Common myeloid progenitor, CD34-positive (primary cell): Measurements from ENCODE around the gene MYLK.
"Not testable (repeated sequence)": the region's sequence is repeated elsewhere in the genome, so short reads cannot be mapped to it uniquely, and the experiment has no call there.

Experiments used
- CTCF ChIA-PET: fragments of 350-600 bp; sonication (Branson Sonifier 250); formaldehyde crosslinking; loops from one replicate; lab custom pipeline; 2021; ENCODE audit warnings: antibody characterized with exemption; lab: Charles Lee
- POLR2A ChIA-PET: fragments of 350-600 bp; sonication (Branson Sonifier 250); formaldehyde crosslinking; loops from one replicate; lab custom pipeline; 2021; ENCODE audit warnings: antibody characterized with exemption; lab: Charles Lee
- DNase-seq, 3 donors: peaks; one replicate each; pipeline versions ENCODE4 v3.0.0 to v3.0.0-alpha.2; 2013
- H3K27ac ChIP-seq, 2 experiments: 1 replicate in 1 of 2; 2 replicates in 1 of 2; pipeline ENCODE4 v1.7.0; 2013; ENCODE audit warnings: inconsistent platforms in 2 of 2, low read length in 2 of 2, mild to moderate bottlenecking in 2 of 2, low read depth in 1 of 2, moderate library complexity in 1 of 2; ENCODE audit not compliant: severe bottlenecking in 2 of 2, insufficient read depth in 1 of 2, poor library complexity in 1 of 2
- H3K27me3 ChIP-seq, 5 experiments: replicated peaks in 2 of 5; 1 replicate in 3 of 5; 2 replicates in 2 of 5; pipeline versions ENCODE4 v1.6.1 to v1.7.0; 2013; ENCODE audit warnings: low read length in 4 of 5, mild to moderate bottlenecking in 2 of 5, moderate library complexity in 2 of 5, inconsistent platforms in 1 of 5; ENCODE audit not compliant: insufficient read depth in 5 of 5, control insufficient read depth in 4 of 5
- H3K36me3 ChIP-seq, 4 experiments: 1 replicate in 2 of 4; 2 replicates in 2 of 4; pipeline versions ENCODE4 v1.6.1 to v1.7.0; 2013; ENCODE audit warnings: low read length in 3 of 4, control low read depth in 1 of 4, mild to moderate bottlenecking in 1 of 4; ENCODE audit not compliant: control insufficient read depth in 4 of 4, insufficient read depth in 4 of 4
- H3K4me1 ChIP-seq, 4 experiments: 1 replicate in 3 of 4; 2 replicates in 1 of 4; pipeline versions ENCODE4 v1.6.1 to v1.7.1; 2013; ENCODE audit warnings: low read length in 3 of 4, mild to moderate bottlenecking in 3 of 4, control low read depth in 1 of 4, inconsistent platforms in 1 of 4, moderate library complexity in 1 of 4; ENCODE audit not compliant: control insufficient read depth in 4 of 4, insufficient read depth in 4 of 4; ENCODE audit errors: control extremely low read depth in 1 of 4
- H3K4me3 ChIP-seq, 7 experiments: 1 replicate in 4 of 7; 2 replicates in 3 of 7; pipeline versions ENCODE4 v1.5.1 to v1.7.0; 2013; ENCODE audit warnings: mild to moderate bottlenecking in 7 of 7, low read length in 6 of 7, moderate library complexity in 6 of 7, inconsistent platforms in 2 of 7, low read depth in 2 of 7, control low read depth in 1 of 7; ENCODE audit not compliant: insufficient read depth in 4 of 7, control insufficient read depth in 1 of 7; ENCODE audit errors: extremely low read depth in 1 of 7
- H3K9me3 ChIP-seq, 5 experiments: 1 replicate in 4 of 5; 2 replicates in 1 of 5; pipeline versions ENCODE4 v1.6.1 to v1.7.1; 2013; ENCODE audit warnings: low read length in 4 of 5, mild to moderate bottlenecking in 2 of 5, inconsistent platforms in 1 of 5, low read depth in 1 of 5, moderate library complexity in 1 of 5; ENCODE audit not compliant: control insufficient read depth in 4 of 5, insufficient read depth in 2 of 5; ENCODE audit errors: control extremely low read depth in 1 of 5
- WGBS: methylation state at CpG from one replicate; pipeline ENCODE4 v1.1.5; 2013; ENCODE audit not compliant: insufficient coverage; 5-methylcytosine and 5-hydroxymethylcytosine counted together

The MYLK gene

DNA sequence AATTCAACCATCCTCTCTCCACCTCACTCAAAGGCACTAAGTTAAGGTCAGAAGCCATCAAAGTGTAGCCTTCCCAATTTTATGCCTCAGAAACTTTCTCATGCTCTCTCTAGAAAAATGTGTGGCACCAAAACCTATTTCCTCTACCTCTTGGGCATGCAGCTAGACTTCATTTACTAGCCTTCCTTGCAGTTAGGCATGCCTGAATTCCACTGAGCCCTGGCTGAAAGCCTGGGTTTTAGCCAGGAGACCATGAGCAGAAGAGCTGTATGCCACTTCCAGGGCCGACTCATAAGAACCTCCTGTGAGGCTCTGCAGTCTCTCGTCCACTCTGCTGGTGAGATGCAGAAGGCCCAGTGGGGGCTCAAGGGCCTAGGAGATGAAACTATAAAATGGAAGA lies 145.0 kb downstream of the MYLK start:
- CTCF ChIA-PET, result interaction anchor here (2.2 kb wide), 1 partner anchor 16 kb away, joined by 7 read pairs; no protein-coding TSS in a partner anchor
- WGBS, result 100% methylated on average over 2 of the region's 2 CpGs
- Histone ChIP-seq H3K27ac (no peak overlapping the region), H3K4me1 (no peaks in the 10 kb centered on the region), H3K36me3 (no peaks in the 10 kb centered on the region), H3K27me3 (no peaks in the 10 kb centered on the region), H3K4me3 (no peak overlapping the region), H3K9me3 (no peaks in the 10 kb centered on the region)
- DNase-seq, result no peak
- POLR2A ChIA-PET, result interaction anchor here (0.6 kb wide), 1 partner anchor 1010 kb away, joined by 3 read pairs; no protein-coding TSS in a partner anchor

DNA sequence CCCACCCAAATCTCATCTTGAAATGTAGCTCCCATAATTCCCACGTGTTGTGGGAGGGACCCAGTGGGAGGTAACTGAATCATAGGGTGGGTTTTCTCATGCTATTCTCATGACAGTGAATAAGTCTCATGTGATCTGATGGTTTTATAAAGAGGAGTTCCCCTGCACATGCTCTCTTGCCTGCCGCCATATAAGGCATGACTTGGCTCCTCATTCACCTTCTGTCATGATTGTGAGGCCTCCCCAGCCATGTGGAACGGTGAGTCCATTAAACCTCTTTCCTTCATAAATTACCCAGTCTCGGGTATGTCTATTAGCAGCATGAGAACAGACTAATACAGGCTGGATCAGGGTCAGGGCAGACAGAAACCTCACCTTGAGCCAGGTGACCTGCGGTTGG lies 145.6 kb downstream of the MYLK start:
- H3K4me1 ChIP-seq, result not testable (repeated sequence)
- CTCF ChIA-PET, result interaction anchor here (2.2 kb wide), 1 partner anchor 15 kb away, joined by 7 read pairs; no protein-coding TSS in a partner anchor
- 98% methylated on average over 4 of the region's 5 CpGs for WGBS

DNA sequence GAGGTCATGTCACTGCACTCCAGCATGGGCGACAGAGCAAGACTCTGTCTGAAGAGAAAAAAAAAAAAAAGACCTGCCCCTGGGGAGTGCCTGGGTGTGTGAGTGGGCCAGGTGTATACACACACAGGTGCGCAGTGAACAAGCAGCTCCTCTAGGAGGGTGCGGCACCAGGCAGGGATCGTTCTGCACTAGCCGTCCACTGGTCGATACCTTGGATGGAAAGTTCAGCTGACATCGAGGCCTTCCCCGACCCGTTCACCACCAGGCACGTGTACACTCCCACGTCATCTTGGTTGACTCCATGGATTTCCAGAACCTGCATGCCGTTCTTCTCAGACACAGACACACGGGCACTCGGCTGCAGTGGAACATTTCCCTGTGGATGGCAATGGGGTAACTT lies 147.0 kb downstream of the MYLK start:
- no peaks in the 10 kb centered on the region for H3K36me3 ChIP-seq
- H3K9me3 ChIP-seq, result no peaks in the 10 kb centered on the region
- WGBS, result 99% methylated on average over 14 of the region's 14 CpGs
- no peaks in the 10 kb centered on the region for H3K27me3 ChIP-seq
- no peak overlapping the region for H3K4me3 ChIP-seq
- DNase-seq, result no peak
- ChIA-PET POLR2A (no interaction called here), CTCF (interaction anchor here (2.2 kb wide), 1 partner anchor 14 kb away, joined by 7 read pairs; no protein-coding TSS in a partner anchor)
- no peak overlapping the region for H3K27ac ChIP-seq
- no peaks in the 10 kb centered on the region for H3K4me1 ChIP-seq

More for the DNA sequence above, 145.6 kb downstream of the MYLK start:
- not testable (repeated sequence) for H3K4me3 ChIP-seq, H3K36me3 ChIP-seq, DNase-seq, H3K27ac ChIP-seq, H3K27me3 ChIP-seq, H3K9me3 ChIP-seq
- POLR2A ChIA-PET, result interaction anchor here (0.6 kb wide), 1 partner anchor 1009 kb away, joined by 3 read pairs; no protein-coding TSS in a partner anchor

DNA sequence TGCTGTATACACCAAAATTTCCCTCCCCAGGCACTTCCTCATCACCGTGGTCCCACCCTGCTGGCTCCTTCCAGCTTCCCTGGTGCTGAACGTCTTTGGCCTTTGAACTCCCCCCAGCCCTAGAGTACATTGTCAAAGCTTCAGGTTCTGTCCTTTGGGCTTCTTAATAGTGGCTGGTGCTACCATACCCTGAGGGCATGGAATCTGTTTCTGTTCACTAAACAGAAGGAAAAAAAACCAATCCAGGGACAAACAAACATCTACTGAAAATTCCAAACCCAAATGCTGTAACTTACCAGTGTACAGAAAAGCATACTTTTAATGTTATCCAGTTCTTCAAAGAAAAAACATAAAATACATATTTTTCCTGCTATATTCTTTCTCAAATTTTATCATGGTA lies 148.7 kb downstream of the MYLK start:
- Histone ChIP-seq H3K4me3 (no peak overlapping the region), H3K4me1 (no peaks in the 10 kb centered on the region), H3K9me3 (no peaks in the 10 kb centered on the region), H3K27me3 (no peaks in the 10 kb centered on the region), H3K36me3 (no peaks in the 10 kb centered on the region), H3K27ac (no peak overlapping the region)
- POLR2A ChIA-PET, result no interaction called here
- DNase-seq, result no peak
- CTCF ChIA-PET, result no interaction called here
- no CpG with 5 or more reads among the region's 2 CpGs for WGBS

DNA sequence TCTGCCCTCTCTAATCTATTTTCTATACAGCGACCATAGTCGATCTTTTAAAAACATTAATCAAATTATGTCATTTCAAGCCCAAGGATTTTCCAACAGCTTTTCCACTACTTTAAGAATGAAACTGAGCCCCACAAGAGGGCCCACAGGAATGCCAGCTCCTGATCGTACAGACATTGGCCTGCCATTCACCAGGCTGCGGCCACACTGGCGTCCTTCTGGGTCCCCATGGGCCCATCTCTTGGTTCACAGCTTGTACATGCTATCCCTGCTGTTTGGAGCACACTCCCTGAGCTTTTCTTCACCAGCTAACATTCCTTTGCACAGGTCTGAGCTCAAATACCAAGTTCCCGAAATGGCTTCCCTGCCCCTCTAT lies 149.6 kb downstream of the MYLK start:
- Histone ChIP-seq H3K36me3 (no peaks in the 10 kb centered on the region), H3K4me3 (no peak overlapping the region), H3K4me1 (no peaks in the 10 kb centered on the region), H3K27ac (no peak overlapping the region), H3K9me3 (no peaks in the 10 kb centered on the region), H3K27me3 (no peaks in the 10 kb centered on the region)
- 80% methylated on average over 6 of the region's 6 CpGs for WGBS
- POLR2A ChIA-PET, result no interaction called here
- DNase-seq, result no peak
- CTCF ChIA-PET, result interaction anchor here (1.1 to 1.8 kb wide), 2 partner anchors 19 to 33 kb away, joined by 3 read pairs; no protein-coding TSS in a partner anchor

DNA sequence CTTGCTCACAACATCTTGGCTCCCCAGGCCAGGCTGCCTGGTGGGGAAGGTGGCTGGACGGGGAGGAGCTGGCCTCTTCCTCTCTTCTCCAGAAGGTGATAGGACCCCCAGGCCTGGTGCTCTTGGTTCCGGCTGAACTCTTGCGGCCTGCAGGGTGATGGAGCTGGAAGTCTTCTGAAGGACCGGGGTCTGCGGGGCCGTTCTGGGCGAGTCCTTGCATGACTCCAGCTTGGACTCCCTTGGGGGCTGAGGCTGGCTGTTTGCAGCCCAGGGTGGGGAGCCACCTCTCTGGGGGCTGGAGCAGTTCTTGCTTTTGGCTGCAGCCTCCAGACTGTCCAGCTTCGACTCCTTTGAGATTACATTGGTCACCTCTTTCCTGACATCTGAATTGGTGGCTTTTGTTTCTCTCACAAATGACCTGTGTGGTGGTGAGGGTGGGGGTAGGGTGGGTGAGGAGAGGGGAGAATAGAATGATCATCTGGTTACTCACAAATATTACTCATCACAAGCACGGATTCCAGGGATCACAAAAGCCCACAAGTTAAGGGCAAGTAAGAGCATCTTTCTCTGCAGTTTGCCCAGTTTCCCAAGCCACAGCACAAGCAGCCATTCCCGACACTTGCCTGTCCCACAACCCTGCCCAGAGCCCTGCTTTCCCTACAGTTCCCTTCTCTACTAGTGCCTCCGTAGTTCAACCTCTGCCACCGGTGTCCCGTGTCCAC lies 150.2 kb downstream of the MYLK start:
- Histone ChIP-seq H3K27me3 (no peaks in the 10 kb centered on the region), H3K36me3 (no peaks in the 10 kb centered on the region), H3K9me3 (no peaks in the 10 kb centered on the region), H3K4me1 (no peaks in the 10 kb centered on the region), H3K4me3 (no peak overlapping the region), H3K27ac (no peak overlapping the region)
- no peak for DNase-seq
- CTCF ChIA-PET, result interaction anchor here (1.1 to 1.8 kb wide), 4 partner anchors 10 to 82 kb away, joined by 3 to 5 read pairs (median 4); no protein-coding TSS in a partner anchor
- WGBS, result 100% methylated on average over 9 of the region's 13 CpGs
- POLR2A ChIA-PET, result no interaction called here

DNA sequence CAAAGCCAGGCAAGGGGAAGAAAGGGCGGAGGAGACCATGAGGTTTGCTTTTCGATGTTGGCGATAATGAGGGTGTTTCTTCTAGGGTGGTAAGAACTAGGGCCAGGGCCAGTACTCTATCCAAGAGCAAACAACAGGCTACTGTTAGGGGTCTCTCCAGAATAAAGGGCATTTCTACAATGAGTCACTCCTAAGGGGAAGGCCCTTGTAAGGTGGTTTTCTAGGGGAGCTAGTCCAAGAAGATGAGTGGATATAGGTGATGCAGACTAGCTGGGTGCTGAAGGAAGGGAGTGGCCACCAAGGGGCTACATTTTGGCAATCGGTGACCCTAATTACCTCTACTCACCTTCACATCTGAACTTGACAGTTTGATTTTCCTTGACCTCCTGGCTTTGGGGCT lies 150.8 kb downstream of the MYLK start:
- Histone ChIP-seq H3K27ac (no peak overlapping the region), H3K4me3 (no peak overlapping the region), H3K36me3 (no peaks in the 10 kb centered on the region), H3K4me1 (no peaks in the 10 kb centered on the region), H3K9me3 (no peaks in the 10 kb centered on the region), H3K27me3 (no peaks in the 10 kb centered on the region)
- 100% methylated on average over 2 of the region's 4 CpGs for WGBS
- CTCF ChIA-PET, result interaction anchor here (1.2 to 1.8 kb wide), 3 partner anchors 9 to 81 kb away, joined by 3 to 5 read pairs (median 4); no protein-coding TSS in a partner anchor
- no peak for DNase-seq
- POLR2A ChIA-PET, result no interaction called here
